A172 (cell line): ENCODE measurements around the gene MYH14. TPM values are rescaled to one million over a fixed set of nuclear protein-coding genes. Genes with fewer than 3 reads are reported as not detected.

Experiments used
- total RNA-seq: library from RNA; depleted of rRNA; stranded (reverse); fragments of >200 nt; shearing (Covaris generic); gene quantifications from 2 replicates; pipeline ENCODE4 v1.2.3, GENCODE V29; 2014; rRNA removed

Gene MYH14
- total RNA-seq, 1 experiment from 2014 or later, result 2.4 TPM

Other genes with a start within 250 kb of the MYH14 start
- gene SIGLEC11, start 242.4 kb upstream of the MYH14 start, total RNA-seq, result not detected in 2 replicates
- gene VRK3, start 178.2 kb upstream of the MYH14 start, total RNA-seq, result 26.0 and 45.6 TPM in 2 replicates
- gene ZNF473, start 177.6 kb upstream of the MYH14 start, total RNA-seq, result 17.8 and 21.0 TPM in 2 replicates
- not detected in 2 replicates for gene IZUMO2, start 40.3 kb upstream of the MYH14 start, total RNA-seq
- gene KCNC3, start 125.8 kb downstream of the MYH14 start, total RNA-seq, result 0.22 TPM in 1 of 2 replicates, not detected in the other
- gene NAPSA, start 162.0 kb downstream of the MYH14 start, total RNA-seq, result 0.07 and 0.16 TPM in 2 replicates
- gene NR1H2, start 172.8 kb downstream of the MYH14 start, total RNA-seq, result 96.8 and 97.3 TPM in 2 replicates
- 57.5 and 79.9 TPM in 2 replicates for gene POLD1, start 180.7 kb downstream of the MYH14 start, total RNA-seq
- gene SPIB, start 215.3 kb downstream of the MYH14 start, total RNA-seq, result 0.07 and 0.14 TPM in 2 replicates
- gene MYBPC2, start 229.3 kb downstream of the MYH14 start, total RNA-seq, result not detected in 2 replicates